GM23338 (cell line): ENCODE measurements around the gene PDK4.

ENCODE experiments used
- CREB1 ChIP-seq: fragments of 250-450 bp; sonication (Bioruptor Pico); IDR thresholded peaks from 2 replicates; pipeline ENCODE4 v1.5.0; 2020; ENCODE audit warnings: low read depth, mild to moderate bottlenecking, moderate library complexity
- ETS1 ChIP-seq: IDR thresholded peaks from 2 replicates; pipeline ENCODE4 v1.6.1; 2016; ENCODE audit warnings: antibody characterized with exemption
- EZH2 ChIP-seq: fragments of 200-600 bp; sonication (generic); IDR thresholded peaks from one replicate; pipeline ENCODE4 v1.8.0; 2017; ENCODE audit warnings: antibody characterized with exemption, mild to moderate bottlenecking, low read depth; ENCODE audit not compliant: unreplicated experiment
- EZH2phosphoT487 ChIP-seq: fragments of 200-600 bp; sonication (generic); IDR thresholded peaks from one replicate; pipeline ENCODE4 v1.8.1; 2018; ENCODE audit warnings: antibody characterized with exemption; ENCODE audit not compliant: unreplicated experiment
- JUNB ChIP-seq: IDR thresholded peaks from one replicate; pipeline ENCODE4 v1.6.1; 2016; ENCODE audit warnings: antibody characterized with exemption; ENCODE audit not compliant: unreplicated experiment
- NANOG ChIP-seq: IDR thresholded peaks from 2 replicates; pipeline ENCODE4 v1.6.1; 2016; ENCODE audit warnings: antibody characterized with exemption, borderline replicate concordance
- POLR2AphosphoS5 ChIP-seq: IDR thresholded peaks from 2 replicates; pipeline ENCODE4 v1.6.1; 2016; ENCODE audit warnings: antibody characterized with exemption, low read depth
- STAT1 ChIP-seq: IDR thresholded peaks from one replicate; pipeline ENCODE4 v1.6.1; 2016; ENCODE audit warnings: antibody characterized with exemption; ENCODE audit not compliant: unreplicated experiment
- ZNF114 ChIP-seq: fragments of 250-450 bp; sonication (Bioruptor Pico); IDR thresholded peaks from 2 replicates; pipeline ENCODE4 v1.5.0; 2020; ENCODE audit warnings: mild to moderate bottlenecking, moderate library complexity
- ZNF331 ChIP-seq: fragments of 250-450 bp; sonication (Bioruptor Pico); IDR thresholded peaks from 2 replicates; pipeline ENCODE4 v1.5.0; 2020; ENCODE audit warnings: low read depth, mild to moderate bottlenecking, moderate library complexity
- ZNF462 ChIP-seq: fragments of 250-450 bp; sonication (Bioruptor Pico); IDR thresholded peaks from 2 replicates; pipeline ENCODE4 v1.5.0; 2020; ENCODE audit warnings: mild to moderate bottlenecking, moderate library complexity
- TF ChIP-seq, protein P1 (sequence below), 2 experiments: fragments of 200-600 bp in 1 of 2; sonication (generic) in 1 of 2; conservative IDR thresholded peaks; 2 replicates each; pipeline versions ENCODE4 v1.5.1 to v1.6.1; 2016 to 2017; ENCODE audit warnings: antibody characterized with exemption in 2 of 2, low read depth in 2 of 2, mild to moderate bottlenecking in 2 of 2, moderate library complexity in 1 of 2
- TF ChIP-seq, protein P2 (sequence below): IDR thresholded peaks from one replicate; pipeline ENCODE4 v1.6.1; 2018; ENCODE audit warnings: antibody characterized with exemption; ENCODE audit not compliant: unreplicated experiment

DNA sequence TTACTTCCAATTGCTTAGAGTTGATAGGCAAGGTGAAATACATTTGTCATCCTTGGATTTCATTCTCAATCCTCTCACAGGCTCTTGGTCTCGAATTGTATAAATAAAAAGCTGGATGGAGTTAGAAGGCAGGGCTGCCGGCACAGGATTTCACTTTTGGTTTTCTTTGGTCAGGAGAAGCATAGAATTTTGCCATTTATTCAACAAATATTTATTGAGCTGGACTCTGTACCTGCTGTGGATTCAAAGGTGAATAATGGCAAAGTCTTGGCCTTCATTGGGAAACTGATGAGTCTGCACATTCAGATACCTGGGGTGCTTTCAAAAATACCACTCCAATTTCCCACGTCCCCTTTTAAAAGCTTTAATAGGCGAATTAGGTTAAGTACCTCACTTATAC, 49.7 kb downstream of the PDK4 start:
- TF ChIP-seq POLR2AphosphoS5 (no peak), EZH2phosphoT487 (no peak), EZH2 (no peak), JUNB (no peak), ETS1 (no peak), ZNF331 (CRISPR knock-in tag) (no peak), CREB1 (CRISPR knock-in tag) (no peak), STAT1 (no peak), ZNF462 (CRISPR knock-in tag) (no peak), ZNF114 (CRISPR knock-in tag) (no peak), NANOG (no peak)
- TF ChIP-seq, protein P1, sequence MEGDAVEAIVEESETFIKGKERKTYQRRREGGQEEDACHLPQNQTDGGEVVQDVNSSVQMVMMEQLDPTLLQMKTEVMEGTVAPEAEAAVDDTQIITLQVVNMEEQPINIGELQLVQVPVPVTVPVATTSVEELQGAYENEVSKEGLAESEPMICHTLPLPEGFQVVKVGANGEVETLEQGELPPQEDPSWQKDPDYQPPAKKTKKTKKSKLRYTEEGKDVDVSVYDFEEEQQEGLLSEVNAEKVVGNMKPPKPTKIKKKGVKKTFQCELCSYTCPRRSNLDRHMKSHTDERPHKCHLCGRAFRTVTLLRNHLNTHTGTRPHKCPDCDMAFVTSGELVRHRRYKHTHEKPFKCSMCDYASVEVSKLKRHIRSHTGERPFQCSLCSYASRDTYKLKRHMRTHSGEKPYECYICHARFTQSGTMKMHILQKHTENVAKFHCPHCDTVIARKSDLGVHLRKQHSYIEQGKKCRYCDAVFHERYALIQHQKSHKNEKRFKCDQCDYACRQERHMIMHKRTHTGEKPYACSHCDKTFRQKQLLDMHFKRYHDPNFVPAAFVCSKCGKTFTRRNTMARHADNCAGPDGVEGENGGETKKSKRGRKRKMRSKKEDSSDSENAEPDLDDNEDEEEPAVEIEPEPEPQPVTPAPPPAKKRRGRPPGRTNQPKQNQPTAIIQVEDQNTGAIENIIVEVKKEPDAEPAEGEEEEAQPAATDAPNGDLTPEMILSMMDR (conservative IDR thresholded peaks at IDR 0.05; ENCODE audit: low read depth in 2 of 2), result no peak
- TF ChIP-seq, protein P2, sequence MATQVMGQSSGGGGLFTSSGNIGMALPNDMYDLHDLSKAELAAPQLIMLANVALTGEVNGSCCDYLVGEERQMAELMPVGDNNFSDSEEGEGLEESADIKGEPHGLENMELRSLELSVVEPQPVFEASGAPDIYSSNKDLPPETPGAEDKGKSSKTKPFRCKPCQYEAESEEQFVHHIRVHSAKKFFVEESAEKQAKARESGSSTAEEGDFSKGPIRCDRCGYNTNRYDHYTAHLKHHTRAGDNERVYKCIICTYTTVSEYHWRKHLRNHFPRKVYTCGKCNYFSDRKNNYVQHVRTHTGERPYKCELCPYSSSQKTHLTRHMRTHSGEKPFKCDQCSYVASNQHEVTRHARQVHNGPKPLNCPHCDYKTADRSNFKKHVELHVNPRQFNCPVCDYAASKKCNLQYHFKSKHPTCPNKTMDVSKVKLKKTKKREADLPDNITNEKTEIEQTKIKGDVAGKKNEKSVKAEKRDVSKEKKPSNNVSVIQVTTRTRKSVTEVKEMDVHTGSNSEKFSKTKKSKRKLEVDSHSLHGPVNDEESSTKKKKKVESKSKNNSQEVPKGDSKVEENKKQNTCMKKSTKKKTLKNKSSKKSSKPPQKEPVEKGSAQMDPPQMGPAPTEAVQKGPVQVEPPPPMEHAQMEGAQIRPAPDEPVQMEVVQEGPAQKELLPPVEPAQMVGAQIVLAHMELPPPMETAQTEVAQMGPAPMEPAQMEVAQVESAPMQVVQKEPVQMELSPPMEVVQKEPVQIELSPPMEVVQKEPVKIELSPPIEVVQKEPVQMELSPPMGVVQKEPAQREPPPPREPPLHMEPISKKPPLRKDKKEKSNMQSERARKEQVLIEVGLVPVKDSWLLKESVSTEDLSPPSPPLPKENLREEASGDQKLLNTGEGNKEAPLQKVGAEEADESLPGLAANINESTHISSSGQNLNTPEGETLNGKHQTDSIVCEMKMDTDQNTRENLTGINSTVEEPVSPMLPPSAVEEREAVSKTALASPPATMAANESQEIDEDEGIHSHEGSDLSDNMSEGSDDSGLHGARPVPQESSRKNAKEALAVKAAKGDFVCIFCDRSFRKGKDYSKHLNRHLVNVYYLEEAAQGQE, result no peak
